HEK293 (cell line): Measurements from ENCODE around the gene CRYAB.

Experiments used
- CTCF ChIA-PET: fragments of 350-600 bp; formaldehyde crosslinking; extraction: SDS; loops from one replicate; lab custom pipeline; 2021; ENCODE audit warnings: antibody characterized with exemption; lab: Yijun Ruan, JAX
- POLR2A ChIA-PET: fragments of 300-600 bp; formaldehyde crosslinking; extraction: SDS; loops from one replicate; lab custom pipeline; 2020; ENCODE audit warnings: antibody characterized with exemption, inconsistent platforms; lab: Yijun Ruan, JAX
- H3K27ac ChIP-seq: fragments of 200-500 bp; sonication (Bioruptor generic); 2 replicates; pipeline ENCODE4 v1.5.1; 2014; ENCODE audit warnings: low read depth, low read length, control low read depth, inconsistent platforms; ENCODE audit errors: extremely low read depth
- H3K36me3 ChIP-seq, 2 experiments: fragments of 200-500 bp in 1 of 2; sonication (Bioruptor generic) in 1 of 2; 1 replicate in 1 of 2; 2 replicates in 1 of 2; pipeline ENCODE4 v1.5.1; 2014 to 2017; ENCODE audit warnings: inconsistent platforms in 2 of 2, low read length in 2 of 2; ENCODE audit not compliant: control insufficient read depth in 2 of 2, insufficient read depth in 1 of 2
- H3K4me1 ChIP-seq: fragments of 200-500 bp; sonication (Bioruptor generic); 2 replicates; pipeline ENCODE4 v1.5.1; 2014; ENCODE audit warnings: mild to moderate bottlenecking, low read length, inconsistent platforms; ENCODE audit not compliant: control insufficient read depth, insufficient read depth
- H3K4me3 ChIP-seq: 2 replicates; pipeline ENCODE4 v1.5.1; 2011; ENCODE audit warnings: low read depth, mild to moderate bottlenecking, control low read depth, low read length, moderate library complexity
- H3K9me3 ChIP-seq: fragments of 200-500 bp; sonication (Bioruptor generic); 2 replicates; pipeline ENCODE4 v1.5.1; 2014; ENCODE audit warnings: low read depth, low read length, inconsistent platforms; ENCODE audit not compliant: control insufficient read depth, insufficient read depth
- GLIS2 ChIP-seq: fragments of 450-650 bp; formaldehyde crosslinking; IDR thresholded peaks from 2 replicates; pipeline ENCODE4 v1.5.1; 2016; ENCODE audit warnings: missing biosample characterization, missing genetic modification characterization
- SCRT2 ChIP-seq: fragments of 450-650 bp; formaldehyde crosslinking; IDR thresholded peaks from 2 replicates; pipeline ENCODE4 v1.5.1; 2016; ENCODE audit warnings: missing biosample characterization, missing genetic modification characterization
- SETDB1 ChIP-seq: IDR thresholded peaks from one replicate; pipeline ENCODE4 v1.6.1; 2017; ENCODE audit warnings: mild to moderate bottlenecking, low read length, moderate library complexity, mixed read lengths; ENCODE audit not compliant: insufficient read length
- SP7 ChIP-seq: fragments of 450-650 bp; formaldehyde crosslinking; IDR thresholded peaks from 2 replicates; pipeline ENCODE4 v1.5.1; 2016; ENCODE audit warnings: missing biosample characterization, missing genetic modification characterization
- ZBTB1 ChIP-seq: fragments of 450-650 bp; formaldehyde crosslinking; IDR thresholded peaks from 2 replicates; pipeline ENCODE4 v1.5.1; 2016; ENCODE audit warnings: missing biosample characterization, missing genetic modification characterization
- ZFHX2 ChIP-seq: fragments of 450-650 bp; formaldehyde crosslinking; conservative IDR thresholded peaks from 2 replicates; pipeline ENCODE4 v1.5.1; 2016; ENCODE audit warnings: missing biosample characterization, missing genetic modification characterization
- ZFP41 ChIP-seq: fragments of 450-650 bp; formaldehyde crosslinking; IDR thresholded peaks from 2 replicates; pipeline ENCODE4 v1.5.1; 2016; ENCODE audit warnings: missing biosample characterization, missing genetic modification characterization, borderline replicate concordance
- ZNF112 ChIP-seq: fragments of 450-650 bp; formaldehyde crosslinking; IDR thresholded peaks from 2 replicates; pipeline ENCODE4 v1.5.0; 2017; ENCODE audit warnings: missing biosample characterization, missing genetic modification characterization
- ZNF2 ChIP-seq: fragments of 450-650 bp; formaldehyde crosslinking; IDR thresholded peaks from 2 replicates; pipeline ENCODE4 v1.5.1; 2016; ENCODE audit warnings: missing biosample characterization, missing genetic modification characterization
- ZNF274 ChIP-seq, 2 experiments: fragments of 200-500 bp in 1 of 2; fragments of 450-650 bp in 1 of 2; sonication (Bioruptor generic) in 1 of 2; formaldehyde crosslinking in 1 of 2; IDR thresholded peaks; 2 replicates each; pipeline versions ENCODE4 v1.5.1 to v1.6.1; 2014 to 2016; ENCODE audit warnings: borderline replicate concordance in 1 of 2, inconsistent platforms in 1 of 2, low read length in 1 of 2, missing biosample characterization in 1 of 2, missing genetic modification characterization in 1 of 2
- ZNF37A ChIP-seq: fragments of 450-650 bp; IDR thresholded peaks from 2 replicates; pipeline ENCODE4 v1.5.1; 2018; ENCODE audit warnings: missing biosample characterization, missing genetic modification characterization
- ZNF416 ChIP-seq: fragments of 450-650 bp; formaldehyde crosslinking; IDR thresholded peaks from 2 replicates; pipeline ENCODE4 v1.5.1; 2016; ENCODE audit warnings: missing biosample characterization, missing genetic modification characterization
- ZNF510 ChIP-seq: fragments of 450-650 bp; formaldehyde crosslinking; IDR thresholded peaks from 2 replicates; pipeline ENCODE4 v1.5.1; 2018; ENCODE audit warnings: mild to moderate bottlenecking, missing genetic modification characterization, missing biosample characterization; ENCODE audit not compliant: insufficient replicate concordance
- ZNF549 ChIP-seq: fragments of 450-650 bp; IDR thresholded peaks from 2 replicates; pipeline ENCODE4 v1.5.1; 2018; ENCODE audit warnings: missing biosample characterization, missing genetic modification characterization, mild to moderate bottlenecking, inconsistent platforms, moderate library complexity
- ZNF792 ChIP-seq: fragments of 450-650 bp; formaldehyde crosslinking; IDR thresholded peaks from 2 replicates; pipeline ENCODE4 v1.5.1; 2016; ENCODE audit warnings: missing biosample characterization, missing genetic modification characterization
- TF ChIP-seq, protein P1 (sequence below): fragments of 450-650 bp; formaldehyde crosslinking; IDR thresholded peaks from 2 replicates; pipeline ENCODE4 v1.5.1; 2016; ENCODE audit warnings: missing biosample characterization, missing genetic modification characterization
- TF ChIP-seq, protein P2 (sequence below): fragments of 450-650 bp; formaldehyde crosslinking; IDR thresholded peaks from 2 replicates; pipeline ENCODE4 v1.5.1; 2017; ENCODE audit warnings: missing biosample characterization, missing genetic modification characterization

Gene CRYAB

DNA sequence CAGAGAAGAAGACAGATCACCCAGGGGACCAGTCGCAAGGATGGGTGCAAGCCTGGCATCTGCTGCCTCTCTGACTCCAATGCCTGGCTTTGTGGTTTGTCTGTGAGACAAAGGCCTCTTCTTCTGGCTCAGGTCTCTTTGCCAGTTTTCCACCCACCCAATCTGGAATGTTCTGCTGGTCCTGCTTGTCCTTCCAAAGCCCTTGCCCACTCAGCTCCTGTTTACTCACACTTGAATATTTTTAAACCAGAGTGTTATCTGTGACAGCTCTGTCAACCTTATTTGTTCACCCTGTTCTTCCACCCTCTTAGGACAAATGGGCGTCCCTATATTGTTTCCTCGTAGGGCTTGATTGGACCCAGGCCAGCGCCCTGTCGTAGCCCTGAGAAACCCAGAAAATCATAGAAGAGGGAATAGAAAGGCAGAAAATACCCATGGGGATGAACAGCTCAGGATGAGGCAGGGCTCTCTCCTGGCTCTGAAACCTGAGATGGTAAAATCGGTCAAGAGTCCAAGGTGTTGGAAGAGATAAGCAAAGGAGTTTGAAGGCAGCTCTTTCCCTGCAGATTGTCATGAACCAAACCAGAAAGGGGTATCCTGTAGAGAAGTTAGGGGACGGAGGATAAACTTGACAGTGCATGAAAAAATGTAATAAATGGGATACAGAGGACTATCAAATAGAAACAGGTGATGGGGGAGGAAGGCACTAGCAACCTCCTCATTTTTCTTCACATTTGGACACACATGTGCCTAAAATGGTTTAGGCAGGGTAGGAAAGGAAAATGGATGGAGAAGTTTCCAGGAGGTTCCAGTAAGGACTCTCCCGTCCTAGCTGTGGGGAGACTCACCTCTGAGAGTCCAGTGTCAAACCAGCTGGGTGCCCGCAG, 651 bp downstream of the CRYAB start:
- TF ChIP-seq ZNF792 (tag by site-specific recombination) (no peak), ZNF416 (tag by site-specific recombination) (no peak), ZNF549 (tag by site-specific recombination) (no peak), ZFHX2 (tag by site-specific recombination) (no peak), ZNF37A (no peak), SCRT2 (tag by site-specific recombination) (no peak), ZBTB1 (tag by site-specific recombination) (no peak), ZNF112 (tag by site-specific recombination) (no peak), ZNF274 (IDR thresholded peaks at IDR 0.05; ENCODE audit: low read length) (no peak), ZNF274 (tag by site-specific recombination; IDR thresholded peaks at IDR 0.05; ENCODE audit: borderline replicate concordance) (no peak), SP7 (no peak), GLIS2 (tag by site-specific recombination) (no peak)
- TF ChIP-seq, protein P1, sequence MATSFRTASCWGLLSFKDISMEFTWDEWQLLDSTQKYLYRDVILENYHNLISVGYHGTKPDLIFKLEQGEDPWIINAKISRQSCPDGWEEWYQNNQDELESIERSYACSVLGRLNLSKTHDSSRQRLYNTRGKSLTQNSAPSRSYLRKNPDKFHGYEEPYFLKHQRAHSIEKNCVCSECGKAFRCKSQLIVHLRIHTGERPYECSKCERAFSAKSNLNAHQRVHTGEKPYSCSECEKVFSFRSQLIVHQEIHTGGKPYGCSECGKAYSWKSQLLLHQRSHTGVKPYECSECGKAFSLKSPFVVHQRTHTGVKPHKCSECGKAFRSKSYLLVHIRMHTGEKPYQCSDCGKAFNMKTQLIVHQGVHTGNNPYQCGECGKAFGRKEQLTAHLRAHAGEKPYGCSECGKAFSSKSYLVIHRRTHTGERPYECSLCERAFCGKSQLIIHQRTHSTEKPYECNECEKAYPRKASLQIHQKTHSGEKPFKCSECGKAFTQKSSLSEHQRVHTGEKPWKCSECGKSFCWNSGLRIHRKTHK (tag by site-specific recombination) = no peak

DNA sequence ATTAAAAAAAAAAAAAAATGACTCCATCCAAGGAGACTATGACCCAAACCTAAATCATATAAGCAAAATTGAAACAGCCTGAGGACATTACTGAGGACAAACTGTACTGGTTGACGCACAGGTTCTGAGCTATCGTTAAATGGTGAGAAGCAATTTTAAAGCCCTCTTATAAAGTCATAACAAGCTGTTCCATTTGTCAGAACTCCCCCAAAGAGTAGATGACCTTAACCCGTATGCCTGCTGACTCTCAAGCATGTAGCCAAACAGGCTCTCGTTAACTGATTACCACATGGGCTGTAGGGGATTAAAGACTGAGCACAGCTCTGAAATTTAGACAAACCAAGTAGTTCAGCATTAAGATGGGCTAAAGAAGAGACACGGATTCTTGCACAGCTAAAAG, 2.2 kb downstream of the CRYAB start:
- no peaks in the 10 kb centered on the region for H3K36me3 ChIP-seq
- CTCF ChIA-PET = no interaction called here
- TF ChIP-seq, protein P2, sequence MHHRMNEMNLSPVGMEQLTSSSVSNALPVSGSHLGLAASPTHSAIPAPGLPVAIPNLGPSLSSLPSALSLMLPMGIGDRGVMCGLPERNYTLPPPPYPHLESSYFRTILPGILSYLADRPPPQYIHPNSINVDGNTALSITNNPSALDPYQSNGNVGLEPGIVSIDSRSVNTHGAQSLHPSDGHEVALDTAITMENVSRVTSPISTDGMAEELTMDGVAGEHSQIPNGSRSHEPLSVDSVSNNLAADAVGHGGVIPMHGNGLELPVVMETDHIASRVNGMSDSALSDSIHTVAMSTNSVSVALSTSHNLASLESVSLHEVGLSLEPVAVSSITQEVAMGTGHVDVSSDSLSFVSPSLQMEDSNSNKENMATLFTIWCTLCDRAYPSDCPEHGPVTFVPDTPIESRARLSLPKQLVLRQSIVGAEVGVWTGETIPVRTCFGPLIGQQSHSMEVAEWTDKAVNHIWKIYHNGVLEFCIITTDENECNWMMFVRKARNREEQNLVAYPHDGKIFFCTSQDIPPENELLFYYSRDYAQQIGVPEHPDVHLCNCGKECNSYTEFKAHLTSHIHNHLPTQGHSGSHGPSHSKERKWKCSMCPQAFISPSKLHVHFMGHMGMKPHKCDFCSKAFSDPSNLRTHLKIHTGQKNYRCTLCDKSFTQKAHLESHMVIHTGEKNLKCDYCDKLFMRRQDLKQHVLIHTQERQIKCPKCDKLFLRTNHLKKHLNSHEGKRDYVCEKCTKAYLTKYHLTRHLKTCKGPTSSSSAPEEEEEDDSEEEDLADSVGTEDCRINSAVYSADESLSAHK = no peak
- TF ChIP-seq ZNF2 = no peak
- TF ChIP-seq ZNF510 (tag by site-specific recombination) = no peak
- TF ChIP-seq SETDB1 = no peak
- no peak for TF ChIP-seq ZFP41 (tag by site-specific recombination)
- H3K27ac ChIP-seq = no peak overlapping the region
- H3K9me3 ChIP-seq = no peaks in the 10 kb centered on the region
- POLR2A ChIA-PET = interaction anchor here (1.2 kb wide), 1 partner anchor 38 kb away, joined by 4 read pairs; the partner anchor contains the start of gene ALG9
- no peaks in the 10 kb centered on the region for H3K4me1 ChIP-seq
- H3K4me3 ChIP-seq = no peak overlapping the region

More for the DNA sequence above, 651 bp downstream of the CRYAB start:
- ChIA-PET POLR2A (interaction anchor here (0.5 to 1.1 kb wide), 3 partner anchors 16 to 153 kb away, joined by 3 to 7 read pairs (median 4); no protein-coding TSS in a partner anchor), CTCF (interaction anchor here (0.6 to 1.4 kb wide), 4 partner anchors 21 to 72 kb away, joined by 3 to 5 read pairs (median 3); no protein-coding TSS in a partner anchor)
- Histone ChIP-seq H3K27ac (no peak overlapping the region), H3K4me3 (no peak overlapping the region), H3K36me3 (no peaks in the 10 kb centered on the region), H3K9me3 (no peaks in the 10 kb centered on the region), H3K4me1 (no peaks in the 10 kb centered on the region)
